Vagina (tissue), 2 donors: ENCODE measurements around the gene ARHGEF5. TPM values are rescaled to one million over a fixed set of nuclear protein-coding genes. Genes with fewer than 3 reads are reported as not detected.
A peak's percentile ranks its signal among the peaks of the same experiment; 100 is the strongest.
"Not testable (repeated sequence)": the region's sequence is repeated elsewhere in the genome, so short reads cannot be mapped to it uniquely, and the experiment has no call there.

Experiments used
- DNase-seq, 2 donors: peaks; one replicate each; pipeline ENCODE4 v3.0.0-alpha.2; 2017; ENCODE audit errors: extremely low spot score in 2 of 2
- H3K27ac ChIP-seq: fragments of 200-600 bp; sonication (generic); one replicate; pipeline ENCODE4 v1.5.1; 2019
- H3K27me3 ChIP-seq: fragments of 200-600 bp; sonication (generic); one replicate; pipeline ENCODE4 v1.5.1; 2019
- H3K36me3 ChIP-seq, 2 donors: fragments of 200-600 bp; sonication (generic); one replicate each; pipeline ENCODE4 v1.5.1; 2017 to 2019
- H3K4me1 ChIP-seq: fragments of 200-600 bp; sonication (generic); one replicate; pipeline ENCODE4 v1.5.1; 2019
- H3K4me3 ChIP-seq, 2 donors: fragments of 200-600 bp; sonication (generic); 1 replicate in 1 of 2; 2 replicates in 1 of 2; pipeline ENCODE4 v1.5.1; 2016 to 2019
- H3K9me3 ChIP-seq: fragments of 200-600 bp; sonication (generic); one replicate; pipeline ENCODE4 v1.5.1; 2019
- POLR2A ChIP-seq, 2 donors: fragments of 450-650 bp; IDR thresholded peaks; one replicate each; pipeline ENCODE4 v1.6.1; 2017; ENCODE audit warnings: antibody characterized with exemption in 2 of 2, mild to moderate bottlenecking in 2 of 2, moderate library complexity in 2 of 2
- POLR2AphosphoS5 ChIP-seq, 2 donors: sonication (generic); formaldehyde crosslinking; IDR thresholded peaks; one replicate each; pipeline ENCODE4 v1.9.0; 2017; ENCODE audit warnings: antibody characterized with exemption in 2 of 2, mild to moderate bottlenecking in 2 of 2, low read depth in 1 of 2; ENCODE audit not compliant: insufficient read depth in 1 of 2
- intact Hi-C: fragments of 100-400 bp; cut with DNase I; formaldehyde crosslinking; loops from one replicate; pipeline ENCODE4 v1.15.1; 2023
- total RNA-seq: library from RNA; depleted of rRNA; stranded (reverse); fragments of >200 nt; gene quantifications from one replicate; pipeline ENCODE4 v1.2.3, GENCODE V29; 2016
- TF ChIP-seq, protein P1 (sequence below), 3 experiments: fragments of 450-650 bp in 2 of 3; fragments of 200-600 bp in 1 of 3; sonication (generic) in 1 of 3; IDR thresholded peaks; one replicate each; pipeline ENCODE4 v1.5.1; 2017 to 2019; ENCODE audit warnings: antibody characterized with exemption in 3 of 3, mild to moderate bottlenecking in 2 of 3, moderate library complexity in 2 of 3

The ARHGEF5 gene
- total RNA-seq, 1 donor from 2014 or later: 23.3 TPM

DNA sequence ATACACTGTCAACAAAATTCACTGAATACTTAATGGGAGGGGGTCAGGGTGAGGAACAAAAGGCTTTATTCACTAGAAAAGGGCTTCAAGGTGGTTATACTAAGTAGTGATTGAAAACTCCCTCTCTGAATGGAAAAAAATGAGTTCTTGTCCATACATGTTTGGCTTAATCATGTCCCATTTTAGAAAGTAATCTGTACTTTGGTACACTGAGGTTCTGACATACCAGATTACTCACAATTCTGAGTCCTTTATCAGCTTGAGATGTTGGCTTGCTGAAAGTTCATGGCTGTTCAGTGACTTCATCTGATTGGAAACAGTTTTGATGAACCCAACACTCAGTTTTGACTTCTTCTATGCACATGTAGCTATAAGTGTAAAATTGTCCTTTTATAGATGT, 61.1 kb downstream of the ARHGEF5 start:
- H3K27ac ChIP-seq: no peak overlapping the region
- TF ChIP-seq POLR2A (IDR thresholded peaks at IDR 0.05): no peak
- TF ChIP-seq, protein P1, sequence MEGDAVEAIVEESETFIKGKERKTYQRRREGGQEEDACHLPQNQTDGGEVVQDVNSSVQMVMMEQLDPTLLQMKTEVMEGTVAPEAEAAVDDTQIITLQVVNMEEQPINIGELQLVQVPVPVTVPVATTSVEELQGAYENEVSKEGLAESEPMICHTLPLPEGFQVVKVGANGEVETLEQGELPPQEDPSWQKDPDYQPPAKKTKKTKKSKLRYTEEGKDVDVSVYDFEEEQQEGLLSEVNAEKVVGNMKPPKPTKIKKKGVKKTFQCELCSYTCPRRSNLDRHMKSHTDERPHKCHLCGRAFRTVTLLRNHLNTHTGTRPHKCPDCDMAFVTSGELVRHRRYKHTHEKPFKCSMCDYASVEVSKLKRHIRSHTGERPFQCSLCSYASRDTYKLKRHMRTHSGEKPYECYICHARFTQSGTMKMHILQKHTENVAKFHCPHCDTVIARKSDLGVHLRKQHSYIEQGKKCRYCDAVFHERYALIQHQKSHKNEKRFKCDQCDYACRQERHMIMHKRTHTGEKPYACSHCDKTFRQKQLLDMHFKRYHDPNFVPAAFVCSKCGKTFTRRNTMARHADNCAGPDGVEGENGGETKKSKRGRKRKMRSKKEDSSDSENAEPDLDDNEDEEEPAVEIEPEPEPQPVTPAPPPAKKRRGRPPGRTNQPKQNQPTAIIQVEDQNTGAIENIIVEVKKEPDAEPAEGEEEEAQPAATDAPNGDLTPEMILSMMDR (IDR thresholded peaks at IDR 0.05): no peak
- TF ChIP-seq POLR2AphosphoS5 (IDR thresholded peaks at IDR 0.05; ENCODE audit: insufficient read depth in 1 of 2, low read depth in 1 of 2): no peak
- H3K9me3 ChIP-seq: no peaks in the 10 kb centered on the region
- H3K27me3 ChIP-seq: no peaks in the 10 kb centered on the region
- H3K4me1 ChIP-seq: no peaks in the 10 kb centered on the region
- H3K36me3 ChIP-seq: no peaks in the 10 kb centered on the region
- H3K4me3 ChIP-seq: no peak overlapping the region
- DNase-seq: no peak
- intact Hi-C loops: no loop called here

DNA sequence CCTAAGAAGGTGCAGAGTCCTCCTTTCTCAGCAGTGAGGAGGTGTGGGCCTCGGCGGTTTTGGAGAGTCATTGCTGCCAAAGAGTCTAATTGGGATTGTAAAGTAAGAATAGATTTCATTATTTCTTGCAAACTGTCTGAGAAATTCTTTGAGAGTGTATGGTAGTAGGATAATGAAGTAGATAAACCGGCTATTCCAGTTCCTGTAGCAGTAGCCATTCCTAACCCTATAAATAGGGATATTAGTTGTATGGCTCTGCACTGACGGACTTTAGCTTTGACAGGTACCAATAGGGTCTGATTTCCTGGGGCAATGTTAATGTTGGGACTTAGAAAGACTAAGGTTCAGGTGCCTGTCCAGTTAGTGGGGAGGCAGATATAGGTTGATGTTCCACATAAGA, 63.7 kb downstream of the ARHGEF5 start:
- H3K9me3 ChIP-seq, H3K4me3 ChIP-seq, H3K27me3 ChIP-seq, DNase-seq, H3K4me1 ChIP-seq, intact Hi-C loops, H3K27ac ChIP-seq, H3K36me3 ChIP-seq: not testable (repeated sequence)
- peak in 1 of 2 donors; percentile 13 for TF ChIP-seq POLR2AphosphoS5 (IDR thresholded peaks at IDR 0.05; ENCODE audit: insufficient read depth in 1 of 2, low read depth in 1 of 2)

DNA sequence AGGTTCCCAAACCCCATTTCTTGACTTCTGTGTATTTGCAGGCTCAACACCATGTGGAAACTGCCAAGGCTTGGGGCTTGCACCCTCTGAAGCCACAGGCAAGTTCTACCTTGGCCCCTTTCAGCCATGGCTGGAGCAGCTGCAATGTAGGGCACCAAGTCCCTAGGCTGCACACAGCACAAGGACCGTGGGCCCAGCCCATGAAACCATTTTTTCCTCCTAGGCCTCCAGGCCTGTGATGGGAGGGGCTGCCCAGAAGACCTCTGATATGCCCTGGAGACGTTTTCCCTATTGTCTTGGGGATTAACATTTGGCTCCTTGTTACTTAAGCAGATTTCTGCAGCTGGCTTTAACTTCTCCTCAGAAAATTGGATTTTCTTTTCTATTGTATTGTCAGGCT, 72.3 kb downstream of the ARHGEF5 start:
- intact Hi-C loops, H3K9me3 ChIP-seq, H3K36me3 ChIP-seq, H3K27me3 ChIP-seq, DNase-seq, H3K4me1 ChIP-seq, H3K4me3 ChIP-seq, H3K27ac ChIP-seq: not testable (repeated sequence)

DNA sequence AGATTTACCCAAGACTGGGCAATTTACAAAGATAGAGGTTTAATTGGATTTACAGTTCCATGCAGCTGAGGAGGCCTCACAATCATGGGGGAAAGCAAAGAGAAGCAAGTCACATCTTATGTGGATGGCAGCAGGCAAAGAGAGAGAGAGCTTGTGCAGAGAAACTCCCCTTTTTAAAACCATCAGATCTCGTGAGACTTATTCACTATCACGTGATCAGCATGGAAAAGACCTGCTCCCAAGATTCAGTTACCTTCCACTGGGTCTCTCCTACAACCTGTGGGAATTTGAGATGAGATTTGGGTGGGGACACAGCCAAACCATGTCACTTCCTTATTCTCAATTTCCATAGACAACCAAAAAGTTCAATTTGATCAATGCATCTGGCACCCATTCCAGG, 73.2 kb downstream of the ARHGEF5 start:
- Histone ChIP-seq H3K4me1 (no peaks in the 10 kb centered on the region), H3K4me3 (no peak overlapping the region), H3K27ac (no peak overlapping the region), H3K36me3 (no peaks in the 10 kb centered on the region), H3K9me3 (no peaks in the 10 kb centered on the region), H3K27me3 (no peaks in the 10 kb centered on the region)
- intact Hi-C loops: no loop called here
- no peak for DNase-seq
- TF ChIP-seq, protein P1 (IDR thresholded peaks at IDR 0.05): no peak
- TF ChIP-seq POLR2A (IDR thresholded peaks at IDR 0.05) (no peak), POLR2AphosphoS5 (IDR thresholded peaks at IDR 0.05; ENCODE audit: insufficient read depth in 1 of 2, low read depth in 1 of 2) (no peak)

Other genes starting within 250 kb of the ARHGEF5 start
- not detected for gene OR2A2, start 245.8 kb upstream of the ARHGEF5 start, total RNA-seq
- gene OR2A14, start 232.2 kb upstream of the ARHGEF5 start, total RNA-seq: not detected
- 6.6 TPM for gene CTAGE4, start 171.9 kb upstream of the ARHGEF5 start, total RNA-seq
- gene ARHGEF35, start 159.6 kb upstream of the ARHGEF5 start, total RNA-seq: 8.3 TPM
- gene OR2A42, start 115.8 kb upstream of the ARHGEF5 start, total RNA-seq: not detected
- gene OR2A7, start 90.6 kb upstream of the ARHGEF5 start, total RNA-seq: 7.4 TPM
- gene CTAGE8, start 86.1 kb upstream of the ARHGEF5 start, total RNA-seq: 0.98 TPM
- 0.25 TPM for gene OR2A1, start 43.0 kb upstream of the ARHGEF5 start, total RNA-seq
- not detected for gene NOBOX, start 48.3 kb downstream of the ARHGEF5 start, total RNA-seq